Gastroesophageal sphincter (tissue), 4 donors: ENCODE data around the gene KCNN3. TPM values are rescaled to one million over a fixed set of nuclear protein-coding genes. Genes with fewer than 3 reads are reported as not detected.

Experiments used
- ATAC-seq: fragments of 150-250 bp; one replicate; pipeline ENCODE4 v1.9.1; 2016; ENCODE audit warnings: mild to moderate bottlenecking, moderate library complexity
- H3K27ac ChIP-seq, 4 donors: fragments of 200-600 bp; sonication (generic) in 3 of 4; 1 replicate in 3 of 4; 2 replicates in 1 of 4; pipeline ENCODE4 v1.5.1; 2016 to 2019
- H3K27me3 ChIP-seq: fragments of 200-600 bp; sonication (generic); one replicate; pipeline ENCODE4 v1.5.1; 2019
- H3K36me3 ChIP-seq, 2 donors: fragments of 200-600 bp; sonication (generic); one replicate each; pipeline ENCODE4 v1.5.1; 2019; ENCODE audit warnings: control low read depth in 1 of 2
- H3K4me1 ChIP-seq, 3 donors: fragments of 200-600 bp; sonication (generic); 1 replicate in 2 of 3; 2 replicates in 1 of 3; pipeline ENCODE4 v1.5.1; 2016 to 2019; ENCODE audit warnings: control low read depth in 2 of 3
- H3K4me3 ChIP-seq, 2 donors: fragments of 200-600 bp; sonication (generic); one replicate each; pipeline ENCODE4 v1.5.1; 2019; ENCODE audit warnings: mild to moderate bottlenecking in 1 of 2, moderate library complexity in 1 of 2
- H3K9me3 ChIP-seq, 3 donors: fragments of 200-600 bp; sonication (generic); one replicate each; pipeline ENCODE4 v1.5.1; 2017 to 2019; ENCODE audit warnings: control low read depth in 2 of 3
- EP300 ChIP-seq: sonication (generic); formaldehyde crosslinking; IDR thresholded peaks from one replicate; pipeline ENCODE4 v1.6.1; 2017; ENCODE audit warnings: antibody characterized with exemption, mild to moderate bottlenecking
- POLR2A ChIP-seq, 2 donors: fragments of 450-650 bp; IDR thresholded peaks; one replicate each; pipeline ENCODE4 v1.6.1; 2017; ENCODE audit warnings: antibody characterized with exemption in 2 of 2, mild to moderate bottlenecking in 2 of 2, moderate library complexity in 1 of 2
- POLR2AphosphoS5 ChIP-seq: sonication (generic); formaldehyde crosslinking; IDR thresholded peaks from one replicate; pipeline ENCODE4 v1.6.1; 2017; ENCODE audit warnings: antibody characterized with exemption
- WGBS, 2 donors: methylation state at CpG; one replicate each; pipeline ENCODE4 v1.1.5; 2018; ENCODE audit warnings: low coverage in 1 of 2; 5-methylcytosine and 5-hydroxymethylcytosine counted together
- total RNA-seq, 4 donors: library from RNA; depleted of rRNA; stranded (reverse); fragments of >200 nt; gene quantifications; one replicate each; pipeline ENCODE4 v1.1.0, GENCODE V29; 2016
- TF ChIP-seq, protein P1 (sequence below), 4 experiments: fragments of 200-600 bp in 2 of 4; fragments of 450-650 bp in 2 of 4; sonication (generic) in 1 of 4; IDR thresholded peaks; one replicate each; pipeline ENCODE4 v1.5.1; 2017 to 2019; ENCODE audit warnings: antibody characterized with exemption in 4 of 4, mild to moderate bottlenecking in 2 of 4, moderate library complexity in 2 of 4

KCNN3 gene
- total RNA-seq, 4 donors from 2014 or later = 1.8 to 13.7 (median 8.1) TPM

DNA sequence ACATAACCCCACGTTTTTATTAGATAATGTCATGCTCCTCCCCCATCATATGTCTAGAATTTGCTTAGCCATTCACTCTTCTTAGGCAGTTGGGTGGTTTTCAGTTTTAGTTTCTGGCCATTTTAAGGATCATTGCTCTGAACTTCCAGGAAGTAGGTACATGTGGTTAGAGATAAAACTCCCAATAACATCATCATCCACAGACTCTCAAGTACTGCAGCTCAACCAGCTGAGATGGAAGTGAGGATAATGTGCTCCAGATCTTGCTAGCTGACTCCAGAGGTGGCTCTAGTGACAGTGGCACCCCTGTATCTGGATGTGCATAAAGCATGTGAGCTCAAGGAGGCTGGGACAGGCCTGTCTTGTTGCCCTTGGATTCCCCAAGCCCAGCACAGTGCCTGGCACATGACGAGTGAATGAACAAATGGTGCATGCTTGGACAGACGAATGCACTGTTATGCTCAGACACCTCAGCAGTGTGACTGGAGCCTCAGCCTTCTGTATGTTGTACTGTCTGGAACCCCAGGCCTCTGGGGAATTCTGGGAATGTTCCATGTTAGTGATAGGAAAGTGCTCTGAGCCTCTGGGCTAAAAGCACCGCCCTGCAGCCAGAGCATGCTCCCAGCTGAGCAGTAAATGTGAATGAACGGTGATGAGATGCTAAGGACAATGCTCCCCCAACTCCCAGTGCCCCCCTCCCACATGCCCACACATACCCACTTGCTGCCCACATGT, 16.4 kb upstream of the KCNN3 start:
- no peak for TF ChIP-seq POLR2AphosphoS5
- no peak for TF ChIP-seq EP300
- no peak for TF ChIP-seq POLR2A (IDR thresholded peaks at IDR 0.05)
- peaks cover 4% of the 10 kb centered on the region for H3K27me3 ChIP-seq
- H3K4me3 ChIP-seq = no peak overlapping the region
- no peaks in the 10 kb centered on the region for H3K36me3 ChIP-seq
- H3K4me1 ChIP-seq = no peaks in the 10 kb centered on the region
- H3K9me3 ChIP-seq = no peaks in the 10 kb centered on the region
- ATAC-seq = no peak
- WGBS, 2 donors = 50% methylated on average over 2 to 3 of the region's 5 CpGs
- no peak overlapping the region for H3K27ac ChIP-seq

DNA sequence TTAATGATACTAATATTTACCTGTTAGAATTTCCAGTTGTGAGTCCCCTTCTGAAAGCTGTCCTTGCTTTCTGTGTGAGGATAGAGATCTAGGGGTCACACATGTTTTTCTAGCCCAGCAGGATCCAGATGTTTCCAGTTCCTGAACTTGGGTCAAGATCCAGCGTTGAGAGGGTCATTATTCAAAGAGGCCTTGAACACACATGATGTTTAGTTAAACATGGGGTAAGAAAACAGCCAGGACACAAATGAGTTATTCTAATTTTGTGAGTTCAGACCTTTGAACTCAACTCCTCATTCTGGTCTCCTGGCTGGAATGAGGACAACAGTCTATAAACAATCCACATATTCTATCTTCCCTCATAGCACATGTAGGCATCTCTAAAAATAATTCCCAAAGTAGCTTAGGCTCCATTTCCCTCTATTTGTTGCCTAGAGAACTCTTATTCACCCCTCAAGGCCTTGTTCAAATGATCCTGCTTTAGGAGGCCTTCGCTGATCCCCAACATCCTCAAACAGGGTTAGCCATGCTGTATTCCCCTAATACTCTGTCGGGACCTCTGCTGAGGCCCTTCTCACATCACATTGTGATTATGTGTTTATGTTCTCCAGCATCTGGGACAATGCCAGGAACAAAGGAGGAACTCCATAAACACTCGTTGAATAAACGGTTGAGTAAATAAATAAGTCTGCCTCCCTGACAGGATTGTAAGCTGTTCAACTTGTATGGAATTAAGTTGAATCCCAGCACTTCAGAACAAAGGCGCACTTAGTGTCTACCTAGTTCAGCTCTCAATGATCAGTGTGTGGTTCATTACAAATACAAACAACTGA, 15.0 kb upstream of the KCNN3 start:
- WGBS, 2 donors = 44 to 49% methylated on average over 2 to 6 of the region's 6 CpGs
- no peak for ATAC-seq
- Histone ChIP-seq H3K36me3 (no peaks in the 10 kb centered on the region), H3K4me3 (no peak overlapping the region), H3K9me3 (no peaks in the 10 kb centered on the region), H3K27ac (no peak overlapping the region), H3K4me1 (no peaks in the 10 kb centered on the region), H3K27me3 (peaks cover 4% of the 10 kb centered on the region)
- TF ChIP-seq POLR2AphosphoS5 (no peak), POLR2A (IDR thresholded peaks at IDR 0.05) (no peak), EP300 (no peak)
- TF ChIP-seq, protein P1, sequence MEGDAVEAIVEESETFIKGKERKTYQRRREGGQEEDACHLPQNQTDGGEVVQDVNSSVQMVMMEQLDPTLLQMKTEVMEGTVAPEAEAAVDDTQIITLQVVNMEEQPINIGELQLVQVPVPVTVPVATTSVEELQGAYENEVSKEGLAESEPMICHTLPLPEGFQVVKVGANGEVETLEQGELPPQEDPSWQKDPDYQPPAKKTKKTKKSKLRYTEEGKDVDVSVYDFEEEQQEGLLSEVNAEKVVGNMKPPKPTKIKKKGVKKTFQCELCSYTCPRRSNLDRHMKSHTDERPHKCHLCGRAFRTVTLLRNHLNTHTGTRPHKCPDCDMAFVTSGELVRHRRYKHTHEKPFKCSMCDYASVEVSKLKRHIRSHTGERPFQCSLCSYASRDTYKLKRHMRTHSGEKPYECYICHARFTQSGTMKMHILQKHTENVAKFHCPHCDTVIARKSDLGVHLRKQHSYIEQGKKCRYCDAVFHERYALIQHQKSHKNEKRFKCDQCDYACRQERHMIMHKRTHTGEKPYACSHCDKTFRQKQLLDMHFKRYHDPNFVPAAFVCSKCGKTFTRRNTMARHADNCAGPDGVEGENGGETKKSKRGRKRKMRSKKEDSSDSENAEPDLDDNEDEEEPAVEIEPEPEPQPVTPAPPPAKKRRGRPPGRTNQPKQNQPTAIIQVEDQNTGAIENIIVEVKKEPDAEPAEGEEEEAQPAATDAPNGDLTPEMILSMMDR (IDR thresholded peaks at IDR 0.05) = no peak

DNA sequence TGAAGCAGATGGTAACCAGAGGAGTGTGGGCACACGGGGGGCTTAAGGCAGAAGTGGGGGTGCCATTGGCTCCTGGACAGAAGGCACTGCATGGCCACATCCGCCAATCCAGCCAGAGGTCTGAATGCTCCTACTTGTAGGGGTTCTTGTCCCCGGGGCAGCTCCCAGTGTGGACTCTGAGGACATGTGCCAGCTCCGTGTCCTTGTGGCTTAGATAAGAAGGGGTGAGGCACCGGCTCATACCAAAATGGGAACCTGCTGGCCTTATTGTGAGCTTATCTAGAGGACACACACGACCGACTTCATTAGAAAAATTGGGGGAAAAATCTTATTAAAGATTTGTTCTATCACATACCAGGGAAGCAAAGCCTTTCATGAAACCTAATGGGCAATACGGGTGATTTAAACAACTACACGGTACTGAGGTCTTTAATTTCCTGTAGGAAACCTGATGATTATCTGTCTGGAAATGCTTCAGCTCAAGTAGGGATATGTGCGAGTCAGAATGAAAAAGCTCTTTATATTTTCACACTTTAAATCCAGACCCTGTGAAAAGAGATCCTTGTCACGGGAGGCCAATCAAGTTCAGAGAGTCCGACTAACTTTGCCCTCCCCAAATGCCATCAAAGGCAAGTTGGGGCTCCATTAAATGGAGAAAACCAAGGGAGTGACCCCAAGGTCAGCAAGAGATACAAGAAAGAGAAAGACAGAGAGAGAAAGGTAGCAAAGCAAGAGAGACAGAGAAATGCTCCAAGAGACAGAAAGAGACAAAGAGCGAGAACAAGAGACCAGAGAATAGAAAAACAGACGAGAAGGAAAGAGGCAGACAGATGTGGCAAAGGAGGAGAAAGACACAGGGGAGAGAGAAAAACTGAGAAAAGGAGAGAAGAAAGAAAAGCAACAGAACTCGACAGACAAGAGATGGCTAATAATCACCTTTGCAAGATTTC, 14.1 kb upstream of the KCNN3 start:
- no peak for TF ChIP-seq EP300
- TF ChIP-seq POLR2AphosphoS5 = no peak
- TF ChIP-seq, protein P1 (IDR thresholded peaks at IDR 0.05) = no peak
- TF ChIP-seq POLR2A (IDR thresholded peaks at IDR 0.05) = no peak
- Histone ChIP-seq H3K4me3 (no peak overlapping the region), H3K27me3 (peaks cover 4% of the 10 kb centered on the region), H3K36me3 (no peaks in the 10 kb centered on the region), H3K4me1 (no peaks in the 10 kb centered on the region), H3K9me3 (no peaks in the 10 kb centered on the region), H3K27ac (no peak overlapping the region)
- no peak for ATAC-seq
- 61% methylated on average over 7 to 10 of the region's 15 CpGs for WGBS, 2 donors

DNA sequence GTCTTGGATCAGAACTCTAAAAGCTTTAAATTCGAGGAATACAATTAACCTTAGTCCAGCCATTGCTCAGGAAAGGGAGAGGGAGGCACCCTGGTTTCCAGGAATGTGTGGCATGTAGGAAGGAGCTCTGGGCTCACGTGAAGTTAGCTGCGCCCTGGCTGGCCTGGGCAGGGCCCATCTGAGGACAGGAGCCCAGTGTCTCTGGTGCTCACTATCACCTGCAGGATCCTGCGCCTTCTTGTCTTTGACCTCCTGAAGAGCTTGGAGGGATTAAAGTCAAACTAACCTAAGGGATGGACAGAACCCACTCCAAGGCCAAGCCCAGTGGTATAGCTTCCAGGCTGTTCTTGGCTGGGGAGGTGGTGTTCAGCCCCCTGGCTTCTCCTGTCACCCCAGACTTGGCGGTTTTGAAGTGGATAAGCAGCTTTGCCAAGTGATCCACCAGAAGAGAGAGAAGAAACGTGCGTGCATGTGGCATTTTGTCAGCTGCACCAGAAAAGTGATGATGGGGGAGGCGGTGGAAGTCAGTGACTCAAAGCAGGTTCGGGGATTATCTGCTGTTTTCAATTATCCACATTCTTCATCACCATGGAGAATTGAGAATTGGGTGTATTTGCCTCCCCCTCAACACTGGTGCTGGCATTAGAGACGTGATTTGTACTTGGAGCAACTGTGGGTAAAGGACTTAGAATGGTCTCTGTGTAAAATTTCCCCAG, 11.9 kb upstream of the KCNN3 start:
- 64 to 92% methylated on average over 2 to 3 of the region's 10 CpGs for WGBS, 2 donors
- Histone ChIP-seq H3K36me3 (no peaks in the 10 kb centered on the region), H3K27ac (no peak overlapping the region), H3K27me3 (peaks cover 5% of the 10 kb centered on the region), H3K4me3 (no peak overlapping the region), H3K4me1 (peaks cover 0 to 6% (median 0%) of the 10 kb centered on the region in 3 donors), H3K9me3 (no peaks in the 10 kb centered on the region)
- TF ChIP-seq EP300 (no peak), POLR2A (IDR thresholded peaks at IDR 0.05) (no peak)
- no peak for ATAC-seq

DNA sequence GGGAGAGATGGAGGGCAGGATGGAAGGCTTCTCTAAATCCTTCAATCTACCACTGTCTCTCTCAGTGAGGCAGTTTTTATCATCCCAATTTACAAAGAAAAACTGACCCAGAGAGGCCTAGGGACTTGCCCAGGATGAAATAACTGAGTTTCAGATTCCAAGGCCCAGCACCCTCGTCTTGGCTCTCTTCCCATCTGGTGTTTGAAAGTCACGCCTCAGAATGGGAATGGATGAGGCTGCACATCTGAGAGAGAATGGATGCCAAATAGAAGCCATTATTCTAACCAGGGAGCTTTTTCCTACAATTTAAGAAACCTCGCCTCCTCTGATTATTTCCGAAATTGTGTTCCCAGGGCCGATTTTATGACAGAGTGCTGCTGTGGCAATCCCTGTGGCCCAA, 10.6 kb upstream of the KCNN3 start:
- ATAC-seq = no peak
- H3K27ac ChIP-seq = no peak overlapping the region
- H3K9me3 ChIP-seq = no peaks in the 10 kb centered on the region
- H3K27me3 ChIP-seq = peaks cover 13% of the 10 kb centered on the region
- H3K4me3 ChIP-seq = no peak overlapping the region
- peaks cover 0 to 6% (median 0%) of the 10 kb centered on the region in 3 donors for H3K4me1 ChIP-seq
- H3K36me3 ChIP-seq = no peaks in the 10 kb centered on the region
- 68 to 71% methylated on average over 5 of the region's 5 CpGs for WGBS, 2 donors
- no peak for TF ChIP-seq POLR2A (IDR thresholded peaks at IDR 0.05)
- TF ChIP-seq POLR2AphosphoS5 = no peak
- TF ChIP-seq, protein P1 (IDR thresholded peaks at IDR 0.05) = no peak
- no peak for TF ChIP-seq EP300
